Stimulated activated CD4-positive, alpha-beta T cell treated with anti-CD3 and anti-CD28 coated beads, Interleukin-12 subunit alpha, Interleukin-12 subunit beta, amount 100 ng/mL, for 24 hours (primary cell): Measurements from ENCODE around the gene INSRR.

Experiments
- DNase-seq, 2 experiments: peaks; one replicate each; pipeline ENCODE4 v3.0.0-alpha.2; 2020; ENCODE audit warnings: low read depth in 2 of 2

Gene INSRR

GRCh38 chr1:156874572-156875340, 15.8 kb upstream of the INSRR start:
- DNase-seq = no peak

- no peak for DNase-seq
These were observed 15.2 kb upstream of the INSRR start for GRCh38 chr1:156874142-156874541.

GRCh38 chr1:156873659-156874058, 14.7 kb upstream of the INSRR start:
- DNase-seq = no peak

GRCh38 chr1:156869455-156869854, 10.5 kb upstream of the INSRR start:
- no peak for DNase-seq

GRCh38 chr1:156868341-156868740, 9.4 kb upstream of the INSRR start:
- DNase-seq = no peak

GRCh38 chr1:156866249-156866909, 7.5 kb upstream of the INSRR start:
- DNase-seq = no peak

- DNase-seq = no peak
These were observed 6.9 kb upstream of the INSRR start for GRCh38 chr1:156865865-156866248.

GRCh38 chr1:156865258-156865657, 6.3 kb upstream of the INSRR start:
- no peak for DNase-seq

- DNase-seq = no peak
These were observed 5.9 kb upstream of the INSRR start for GRCh38 chr1:156864796-156865195.

- DNase-seq = no peak
These were observed 4.7 kb upstream of the INSRR start for GRCh38 chr1:156863631-156864030.

- no peak for DNase-seq
These were observed 4.2 kb upstream of the INSRR start for GRCh38 chr1:156862997-156863599.

GRCh38 chr1:156862584-156862983, 3.7 kb upstream of the INSRR start:
- DNase-seq = no peak

- peak in 1 of 2 experiments; percentile 33 for DNase-seq
These were observed 1.9 kb upstream of the INSRR start, which contains the start of gene NTRK1 for GRCh38 chr1:156860628-156861423. Gene NTRK1 (plus strand): TSS chr1:156860865. CDS start chr1:156860935, 70 bp downstream.

GRCh38 chr1:156860113-156860627, 1.3 kb upstream of the INSRR start:
- DNase-seq = peak in 1 of 2 experiments; percentile 36

GRCh38 chr1:156859523-156860112, 701 bp upstream of the INSRR start:
- DNase-seq = no peak

GRCh38 chr1:156858555-156858956, 361 bp downstream of the INSRR start:
- no peak for DNase-seq

GRCh38 chr1:156857532-156857931, 1.4 kb downstream of the INSRR start:
- DNase-seq = no peak

- no peak for DNase-seq
These were observed 2.6 kb downstream of the INSRR start for GRCh38 chr1:156856282-156856785.

GRCh38 chr1:156854634-156855033, 4.3 kb downstream of the INSRR start:
- DNase-seq = no peak

GRCh38 chr1:156853761-156854160, 5.2 kb downstream of the INSRR start:
- DNase-seq = no peak

GRCh38 chr1:156852418-156852874, 6.5 kb downstream of the INSRR start:
- DNase-seq = no peak
